Osteoblast (primary cell): ENCODE data around the gene OSBPL1A. TPM values are rescaled to one million over a fixed set of nuclear protein-coding genes. Genes with fewer than 3 reads are reported as not detected.

Source experiments
- DNase-seq: peaks from one replicate; pipeline ENCODE4 v3.0.0; 2011; ENCODE audit warnings: low spot score, mixed read lengths; ENCODE audit not compliant: insufficient read length; ENCODE audit errors: missing footprints
- H2AFZ ChIP-seq: 2 replicates; pipeline ENCODE4 v1.6.0; 2011; ENCODE audit warnings: mild to moderate bottlenecking, low read length
- H3K27ac ChIP-seq: 2 replicates; pipeline ENCODE4 v1.5.1; 2011; ENCODE audit warnings: mild to moderate bottlenecking, low read depth, low read length, moderate library complexity
- H3K27me3 ChIP-seq: 2 replicates; pipeline ENCODE4 v1.6.0; 2012; ENCODE audit warnings: mild to moderate bottlenecking, control low read depth, inconsistent platforms, low read length, moderate library complexity; ENCODE audit not compliant: insufficient read depth
- H3K36me3 ChIP-seq: 2 replicates; pipeline ENCODE4 v1.5.1; 2011; ENCODE audit warnings: mild to moderate bottlenecking, low read length, control low read depth, moderate library complexity; ENCODE audit not compliant: insufficient read depth
- H3K4me1 ChIP-seq: 2 replicates; pipeline ENCODE4 v1.5.1; 2011; ENCODE audit warnings: mild to moderate bottlenecking, low read length, control low read depth, moderate library complexity; ENCODE audit not compliant: insufficient read depth
- H3K4me2 ChIP-seq: 2 replicates; pipeline ENCODE4 v1.6.0; 2011; ENCODE audit warnings: mild to moderate bottlenecking, low read length; ENCODE audit not compliant: insufficient read depth
- H3K4me3 ChIP-seq: fragments of 200-600 bp; sonication (generic); 3 replicates; pipeline ENCODE4 v1.5.1; 2012; ENCODE audit warnings: mild to moderate bottlenecking, low read length, inconsistent platforms; ENCODE audit not compliant: insufficient read depth
- H3K79me2 ChIP-seq: 2 replicates; pipeline ENCODE4 v1.6.0; 2012; ENCODE audit warnings: mild to moderate bottlenecking, low read length, control low read depth, inconsistent platforms; ENCODE audit not compliant: insufficient read depth
- H3K9me3 ChIP-seq: 2 replicates; pipeline ENCODE4 v1.5.1; 2011; ENCODE audit warnings: low read depth, low read length, control low read depth
- H4K20me1 ChIP-seq: 2 replicates; pipeline ENCODE4 v1.6.0; 2012; ENCODE audit warnings: mild to moderate bottlenecking, low read length, control low read depth; ENCODE audit not compliant: insufficient read depth
- CTCF ChIP-seq: IDR thresholded peaks from 2 replicates; pipeline ENCODE4 v1.5.1; 2011; ENCODE audit warnings: mild to moderate bottlenecking, low read depth, low read length, moderate library complexity; ENCODE audit errors: extremely low read depth
- total RNA-seq: library from RNA; depleted of rRNA; stranded (reverse); fragments of >200 nt; gene quantifications from 2 replicates; pipeline ENCODE4 v1.2.3, GENCODE V29; 2012

Gene OSBPL1A
- total RNA-seq, 1 donor: 51.8 TPM

DNA sequence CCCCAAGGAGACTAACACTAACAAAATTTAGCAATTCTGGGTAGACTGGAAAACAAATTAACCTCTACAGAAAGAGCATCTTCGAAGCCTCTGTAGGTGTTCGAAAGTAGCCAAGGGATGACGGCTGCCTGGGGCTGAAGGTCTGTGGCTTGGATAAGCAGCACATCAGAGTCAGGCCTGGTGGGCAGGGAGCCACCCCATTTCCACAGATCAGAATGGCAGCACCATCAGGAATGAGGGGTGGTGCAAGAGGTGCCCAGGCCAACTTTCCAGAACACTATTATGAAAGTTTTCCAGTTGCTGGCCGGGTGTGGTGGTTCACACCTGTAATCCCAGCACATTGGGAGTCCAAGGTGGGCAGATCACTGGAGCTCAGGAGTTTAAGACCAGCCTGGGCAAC, 200.9 kb downstream of the OSBPL1A start:
- H3K27me3 ChIP-seq: no peaks in the 10 kb centered on the region
- H3K4me2 ChIP-seq: no peak overlapping the region
- H3K79me2 ChIP-seq: no peaks in the 10 kb centered on the region
- H3K27ac ChIP-seq: no peak overlapping the region
- H3K9me3 ChIP-seq: no peaks in the 10 kb centered on the region
- H3K4me3 ChIP-seq: no peak overlapping the region
- no peak for TF ChIP-seq CTCF
- no peaks in the 10 kb centered on the region for H3K36me3 ChIP-seq
- no peaks in the 10 kb centered on the region for H3K4me1 ChIP-seq
- no peaks in the 10 kb centered on the region for H4K20me1 ChIP-seq
- no peak for DNase-seq
- H2AFZ ChIP-seq: no peak overlapping the region

GRCh38 chr18:24195296-24196053, 202.1 kb downstream of the OSBPL1A start:
- Histone ChIP-seq H3K27me3 (no peaks in the 10 kb centered on the region), H3K27ac (no peak overlapping the region), H3K4me1 (no peaks in the 10 kb centered on the region), H3K4me2 (no peak overlapping the region), H3K9me3 (no peaks in the 10 kb centered on the region), H3K4me3 (no peak overlapping the region), H3K36me3 (no peaks in the 10 kb centered on the region), H3K79me2 (no peaks in the 10 kb centered on the region), H2AFZ (no peak overlapping the region), H4K20me1 (no peaks in the 10 kb centered on the region)
- peak; percentile 10 for DNase-seq
- TF ChIP-seq CTCF: no peak

DNA sequence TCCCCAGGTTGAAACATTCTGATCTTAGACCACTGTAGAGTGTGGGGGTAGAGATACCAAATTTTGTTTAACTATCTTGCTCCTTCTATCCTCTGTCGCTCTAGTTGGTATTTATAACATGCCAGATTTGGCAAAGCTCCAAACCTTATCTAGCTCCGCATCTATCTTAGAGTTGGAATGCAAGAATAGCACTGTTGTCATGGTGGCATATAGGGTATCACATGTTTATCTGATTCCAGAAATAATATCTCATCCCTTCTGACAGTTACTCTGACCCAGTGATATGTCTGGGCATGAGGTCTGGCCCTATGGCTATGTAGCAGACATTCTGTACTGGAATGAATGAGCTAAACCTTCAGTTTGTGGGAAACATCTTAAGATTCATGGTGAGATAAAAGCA, 207.0 kb downstream of the OSBPL1A start:
- Histone ChIP-seq H3K79me2 (no peaks in the 10 kb centered on the region), H3K36me3 (no peaks in the 10 kb centered on the region), H2AFZ (no peak overlapping the region), H3K4me1 (peaks cover 5% of the 10 kb centered on the region), H3K4me3 (no peak overlapping the region), H3K9me3 (no peaks in the 10 kb centered on the region), H3K27me3 (no peaks in the 10 kb centered on the region), H3K27ac (no peak overlapping the region), H3K4me2 (no peak overlapping the region), H4K20me1 (no peaks in the 10 kb centered on the region)
- DNase-seq: no peak
- TF ChIP-seq CTCF: no peak

DNA sequence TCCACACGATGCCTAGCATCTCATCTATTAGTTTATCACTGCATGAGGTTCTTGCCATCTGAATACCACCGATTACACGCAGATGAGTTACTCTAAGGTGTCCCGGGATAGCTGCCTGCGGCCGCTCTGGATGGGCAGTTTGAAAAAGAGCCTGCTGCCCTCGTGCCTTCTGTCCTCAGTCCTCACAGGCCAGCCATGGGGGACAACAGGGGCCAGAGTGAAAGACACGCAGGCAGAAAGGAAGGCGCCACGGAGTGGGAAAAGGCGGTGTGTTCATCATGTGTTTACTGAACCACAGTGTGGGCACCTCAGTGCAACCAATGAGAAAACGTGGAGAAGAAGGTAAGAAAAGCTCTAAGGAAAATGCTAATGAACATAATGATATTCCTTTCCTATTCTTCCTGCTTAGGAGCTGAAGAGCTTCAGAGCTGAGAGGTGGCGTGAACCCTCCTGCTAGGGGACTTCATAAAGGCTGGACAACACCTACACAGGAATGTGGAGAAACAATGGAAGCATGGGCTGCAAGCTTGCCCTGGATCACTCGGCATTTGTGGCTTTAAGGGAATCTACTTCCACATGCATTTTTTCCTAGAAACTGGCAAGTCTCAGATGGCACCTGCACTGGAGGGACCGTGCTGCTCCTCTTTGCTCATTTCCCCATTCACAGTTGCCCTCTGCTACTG, 207.8 kb downstream of the OSBPL1A start:
- H3K79me2 ChIP-seq: no peaks in the 10 kb centered on the region
- TF ChIP-seq CTCF: no peak

More for the DNA sequence above, 207.8 kb downstream of the OSBPL1A start:
- Histone ChIP-seq H4K20me1 (no peaks in the 10 kb centered on the region), H3K9me3 (no peaks in the 10 kb centered on the region), H3K27ac (no peak overlapping the region), H3K36me3 (no peaks in the 10 kb centered on the region), H3K4me1 (peaks cover 5% of the 10 kb centered on the region), H3K27me3 (no peaks in the 10 kb centered on the region), H3K4me2 (no peak overlapping the region), H2AFZ (no peak overlapping the region), H3K4me3 (no peak overlapping the region)
- no peak for DNase-seq
